Activated T-cell treated with anti-CD3 and anti-CD28 coated beads, Interleukin-2, amount 50 U/mL, for 4 hours (primary cell): ENCODE data around the gene CRYBB2. TPM values are rescaled to one million over a fixed set of nuclear protein-coding genes. Genes with fewer than 3 reads are reported as not detected.
"Not testable (repeated sequence)": the region's sequence is repeated elsewhere in the genome, so short reads cannot be mapped to it uniquely, and the experiment has no call there.

Experiments used
- ATAC-seq, 2 donors: fragments of 200-7000 bp; cut with Tn5 transposase; one replicate each; pipeline ENCODE4 v1.10.0; 2021
- DNase-seq: peaks from one replicate; pipeline ENCODE4 v3.0.0-alpha.2; 2020
- H3K27me3 Mint-ChIP-seq: one replicate; pipeline ENCODE4 v1.8.0; 2021; ENCODE audit warnings: low read depth, mixed read lengths
- H3K36me3 Mint-ChIP-seq: one replicate; pipeline ENCODE4 v1.8.0; 2022; ENCODE audit warnings: mixed read lengths; ENCODE audit not compliant: insufficient read depth
- H3K4me1 Mint-ChIP-seq: one replicate; pipeline ENCODE4 v1.8.0; 2021; ENCODE audit warnings: low read depth, mixed read lengths
- H3K4me3 Mint-ChIP-seq: one replicate; pipeline ENCODE4 v1.8.0; 2021; ENCODE audit warnings: mild to moderate bottlenecking, moderate library complexity, mixed read lengths
- H3K9me3 Mint-ChIP-seq: one replicate; pipeline ENCODE4 v1.8.0; 2021; ENCODE audit warnings: mixed read lengths
- total RNA-seq, 3 donors: library from RNA; stranded (reverse); gene quantifications; one replicate each; pipeline ENCODE4 v1.2.1, GENCODE V29; 2021

Gene CRYBB2
- total RNA-seq, 3 donors from 2014 or later: 0.58 TPM; not detected in 2

DNA sequence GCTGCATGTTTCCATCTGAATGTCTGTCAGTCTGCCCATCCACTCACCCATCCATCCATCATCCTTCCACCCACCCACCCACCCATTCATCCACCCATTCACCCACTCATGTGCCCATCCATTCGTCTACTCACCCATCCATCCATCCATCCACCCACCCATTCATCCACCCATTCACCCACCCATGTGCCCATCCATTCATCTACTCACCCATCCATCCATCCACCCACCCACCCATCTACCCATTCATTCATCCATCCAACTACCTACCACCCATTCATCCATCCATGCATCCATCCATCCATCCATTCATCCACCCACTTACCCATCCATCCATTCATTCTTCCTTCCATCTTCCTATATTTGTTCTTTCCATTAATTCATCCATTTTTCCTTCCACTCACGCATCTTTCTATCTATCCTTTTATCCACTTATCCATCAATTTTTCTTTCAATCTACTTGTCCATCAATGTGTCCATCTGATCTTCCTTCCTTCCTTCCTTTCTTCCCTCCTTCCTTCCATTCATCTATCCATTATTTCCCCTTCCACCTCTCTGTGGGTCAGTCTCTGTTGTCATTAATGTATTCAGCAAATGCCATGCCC lies 11.8 kb upstream of the CRYBB2 start:
- H3K36me3 Mint-ChIP-seq: no peaks in the 10 kb centered on the region
- no peaks in the 10 kb centered on the region for H3K4me1 Mint-ChIP-seq
- H3K9me3 Mint-ChIP-seq: no peaks in the 10 kb centered on the region
- no peaks in the 10 kb centered on the region for H3K27me3 Mint-ChIP-seq
- H3K4me3 Mint-ChIP-seq: no peak overlapping the region
- ATAC-seq (no peak), DNase-seq (no peak)

DNA sequence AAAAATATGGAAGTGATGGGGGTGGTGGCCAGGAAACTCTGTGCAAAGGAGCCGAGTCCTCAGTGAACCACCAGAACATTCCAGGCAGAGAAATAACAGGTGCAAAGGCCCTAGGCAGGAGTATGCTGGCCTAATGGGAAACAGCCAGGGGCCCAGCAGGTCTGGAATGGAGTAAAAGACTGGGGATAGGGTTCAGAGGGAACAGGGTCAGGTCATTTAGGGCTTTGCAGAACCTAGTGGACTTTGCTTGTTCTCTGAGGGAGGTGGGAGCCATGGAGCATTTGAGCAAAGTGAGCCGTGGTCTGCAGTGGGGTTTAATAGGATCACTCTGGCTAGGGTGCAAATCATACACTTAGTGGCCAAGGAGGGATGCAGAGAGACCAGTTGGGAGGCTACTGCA lies 11.1 kb upstream of the CRYBB2 start:
- H3K27me3 Mint-ChIP-seq: peaks cover 1% of the 10 kb centered on the region
- H3K4me1 Mint-ChIP-seq: no peaks in the 10 kb centered on the region
- H3K4me3 Mint-ChIP-seq: no peak overlapping the region
- H3K36me3 Mint-ChIP-seq: no peaks in the 10 kb centered on the region
- ATAC-seq (no peak), DNase-seq (no peak)
- no peaks in the 10 kb centered on the region for H3K9me3 Mint-ChIP-seq

DNA sequence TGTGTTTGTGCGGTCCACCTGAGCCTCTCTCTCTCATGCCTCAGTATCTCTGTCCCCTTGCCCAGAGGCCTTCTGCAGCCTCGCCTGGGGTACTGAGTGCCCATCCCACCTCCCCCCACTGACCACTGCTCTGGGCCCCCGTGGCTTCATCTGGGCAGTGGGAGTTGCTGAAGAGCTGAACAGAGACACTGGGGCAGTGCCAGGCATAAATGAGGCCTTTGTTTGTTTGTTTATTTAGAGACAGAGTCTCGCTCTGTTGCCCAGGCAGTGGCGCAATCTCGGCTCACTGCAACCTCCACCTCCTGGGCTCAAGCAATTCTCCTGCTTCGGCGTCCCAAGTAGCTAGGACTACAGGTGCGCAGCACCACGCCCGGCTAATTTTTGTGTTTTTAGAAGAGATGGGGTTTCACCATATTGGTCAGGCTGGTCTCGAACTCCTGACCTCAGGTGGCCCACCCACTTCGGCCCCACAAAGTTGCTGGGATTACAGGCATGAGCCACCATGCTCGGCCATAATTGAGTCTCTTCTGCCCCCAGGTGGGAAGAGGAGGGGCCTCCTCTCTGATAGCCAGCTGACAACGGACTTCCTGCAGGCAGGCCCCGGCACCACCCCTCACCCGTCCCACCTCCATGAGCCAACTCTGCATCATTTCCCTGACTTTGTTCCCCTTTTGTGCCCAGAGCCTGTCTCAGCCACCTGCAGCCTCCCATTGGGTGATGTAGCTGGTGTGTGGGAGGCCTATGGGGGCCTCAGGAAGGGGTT lies 10.5 kb upstream of the CRYBB2 start:
- H3K9me3 Mint-ChIP-seq: no peaks in the 10 kb centered on the region
- ATAC-seq: no peak
- H3K4me1 Mint-ChIP-seq: no peaks in the 10 kb centered on the region
- no peaks in the 10 kb centered on the region for H3K36me3 Mint-ChIP-seq
- no peak overlapping the region for H3K4me3 Mint-ChIP-seq
- H3K27me3 Mint-ChIP-seq: peaks cover 6% of the 10 kb centered on the region
- no peak for DNase-seq

DNA sequence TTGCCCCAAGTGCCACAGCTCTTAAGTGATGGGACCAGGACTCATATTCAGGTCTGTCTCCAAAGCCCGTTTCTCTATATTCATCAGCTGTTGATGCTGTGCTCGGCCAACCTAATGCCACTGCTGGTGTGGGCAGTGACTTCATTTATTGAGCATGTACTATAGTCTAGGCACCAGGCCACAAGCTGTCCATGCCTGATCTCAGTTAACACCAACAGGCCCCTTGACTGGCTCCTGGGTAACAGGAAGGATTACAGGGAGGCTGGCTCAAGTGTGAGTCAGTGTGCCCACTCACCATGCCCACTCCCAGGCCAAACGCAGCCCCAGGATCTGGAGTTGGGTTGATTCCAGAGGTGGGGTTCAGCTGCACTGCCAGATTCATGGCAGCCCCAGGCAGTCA lies 8.6 kb upstream of the CRYBB2 start:
- peaks cover 6% of the 10 kb centered on the region for H3K27me3 Mint-ChIP-seq
- no peak for ATAC-seq
- H3K9me3 Mint-ChIP-seq: peaks cover 4% of the 10 kb centered on the region
- no peak overlapping the region for H3K4me3 Mint-ChIP-seq
- no peak for DNase-seq
- H3K4me1 Mint-ChIP-seq: no peaks in the 10 kb centered on the region
- H3K36me3 Mint-ChIP-seq: no peaks in the 10 kb centered on the region

DNA sequence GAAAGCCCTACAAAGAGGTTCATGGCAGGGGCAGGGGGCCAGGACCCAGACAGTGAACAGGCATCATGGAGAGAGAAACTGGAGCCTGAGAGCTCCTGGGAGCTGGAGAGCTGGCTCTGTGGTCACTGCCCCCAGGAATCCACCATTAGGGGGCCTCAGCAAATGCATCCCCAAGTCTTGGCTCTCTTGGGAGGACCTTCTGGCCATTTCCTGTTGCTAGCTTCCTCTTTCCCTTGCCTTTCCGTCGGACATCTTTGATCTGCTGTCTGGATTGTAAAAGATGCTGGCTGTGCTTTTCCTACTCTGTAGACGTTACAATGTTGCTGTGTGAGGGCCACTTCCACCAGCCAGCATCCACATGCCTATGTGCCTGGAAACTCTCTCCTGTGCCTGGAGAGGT lies 7.1 kb upstream of the CRYBB2 start:
- H3K9me3 Mint-ChIP-seq: peaks cover 4% of the 10 kb centered on the region
- ATAC-seq: no peak
- peaks cover 6% of the 10 kb centered on the region for H3K27me3 Mint-ChIP-seq

DNA sequence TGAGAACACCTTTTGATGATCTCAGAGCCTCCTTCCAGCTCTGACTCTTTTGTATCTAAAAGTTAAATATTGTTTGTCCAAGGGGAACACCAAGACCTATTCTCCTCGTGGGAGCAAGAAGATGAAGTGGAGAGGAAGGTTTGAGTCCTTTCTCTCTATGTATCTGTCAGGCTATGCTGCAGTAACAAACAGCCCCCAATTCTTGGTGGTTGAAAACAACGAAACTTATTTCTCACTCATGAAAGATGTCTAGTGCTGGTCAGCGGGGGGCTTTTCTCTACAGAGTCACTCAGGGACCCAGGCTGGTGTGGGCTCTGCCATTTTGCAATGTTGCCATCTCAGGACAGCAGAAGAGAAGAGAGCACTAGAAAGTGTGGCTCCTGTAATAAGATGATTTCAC lies 6.2 kb upstream of the CRYBB2 start:
- DNase-seq: no peak
- H3K4me3 Mint-ChIP-seq: no peak overlapping the region
- no peak for ATAC-seq
- no peaks in the 10 kb centered on the region for H3K36me3 Mint-ChIP-seq
- H3K9me3 Mint-ChIP-seq: peaks cover 4% of the 10 kb centered on the region
- no peaks in the 10 kb centered on the region for H3K4me1 Mint-ChIP-seq
- peaks cover 12% of the 10 kb centered on the region for H3K27me3 Mint-ChIP-seq

More for the DNA sequence above, 7.1 kb upstream of the CRYBB2 start:
- no peaks in the 10 kb centered on the region for H3K4me1 Mint-ChIP-seq
- no peaks in the 10 kb centered on the region for H3K36me3 Mint-ChIP-seq
- no peak for DNase-seq
- no peak overlapping the region for H3K4me3 Mint-ChIP-seq

DNA sequence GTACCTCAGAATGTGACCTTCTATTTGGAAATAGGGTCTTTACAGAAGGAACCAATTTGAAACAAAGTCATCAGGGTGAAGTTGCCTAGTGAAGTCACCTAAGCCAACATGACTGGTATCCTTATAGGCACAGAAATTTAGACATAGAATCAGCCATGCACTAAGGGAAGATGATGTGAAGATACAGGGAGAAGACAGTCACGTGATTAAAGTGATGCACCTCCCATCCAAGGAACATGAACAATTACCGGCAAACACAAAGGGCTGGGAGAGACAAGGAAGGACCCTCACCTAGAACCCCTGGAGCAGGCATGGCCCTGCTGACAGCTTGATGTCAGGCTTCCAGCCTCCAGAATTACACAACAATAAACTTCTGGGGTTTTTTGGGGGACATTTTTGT lies 3.2 kb upstream of the CRYBB2 start:
- H3K4me3 Mint-ChIP-seq: no peak overlapping the region

DNA sequence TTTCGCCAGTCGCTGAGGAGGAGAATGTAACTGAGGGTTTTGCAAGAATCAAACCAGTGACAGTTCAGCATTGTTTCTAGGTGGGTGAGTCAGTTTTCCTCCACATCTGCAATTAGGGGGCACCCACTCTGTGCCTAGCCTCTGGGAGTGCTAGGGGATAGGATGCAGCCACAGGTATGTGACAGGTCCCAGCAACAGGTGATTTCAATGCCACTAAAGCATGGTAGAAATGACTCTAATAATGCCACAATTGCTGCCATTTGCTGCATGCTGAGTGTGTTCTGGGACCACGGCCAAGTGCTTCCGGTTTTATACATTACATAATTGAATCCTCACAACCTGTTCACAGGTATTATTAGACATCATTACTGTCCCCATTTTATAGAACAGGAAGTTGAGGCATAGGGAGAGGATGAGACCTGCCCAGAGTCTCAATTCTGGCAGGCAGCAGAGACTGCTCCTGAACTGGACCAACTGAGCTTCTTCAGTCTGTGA lies 556 bp downstream of the CRYBB2 start:
- Mint-ChIP-seq H3K9me3 (peaks cover 4% of the 10 kb centered on the region), H3K36me3 (no peaks in the 10 kb centered on the region), H3K4me3 (no peak overlapping the region), H3K4me1 (no peaks in the 10 kb centered on the region), H3K27me3 (peaks cover 20% of the 10 kb centered on the region)
- DNase-seq: no peak
- ATAC-seq: no peak

More for the DNA sequence above, 3.2 kb upstream of the CRYBB2 start:
- Mint-ChIP-seq H3K9me3 (peaks cover 4% of the 10 kb centered on the region), H3K36me3 (no peaks in the 10 kb centered on the region), H3K4me1 (no peaks in the 10 kb centered on the region), H3K27me3 (peaks cover 15% of the 10 kb centered on the region)
- ATAC-seq (no peak), DNase-seq (no peak)

DNA sequence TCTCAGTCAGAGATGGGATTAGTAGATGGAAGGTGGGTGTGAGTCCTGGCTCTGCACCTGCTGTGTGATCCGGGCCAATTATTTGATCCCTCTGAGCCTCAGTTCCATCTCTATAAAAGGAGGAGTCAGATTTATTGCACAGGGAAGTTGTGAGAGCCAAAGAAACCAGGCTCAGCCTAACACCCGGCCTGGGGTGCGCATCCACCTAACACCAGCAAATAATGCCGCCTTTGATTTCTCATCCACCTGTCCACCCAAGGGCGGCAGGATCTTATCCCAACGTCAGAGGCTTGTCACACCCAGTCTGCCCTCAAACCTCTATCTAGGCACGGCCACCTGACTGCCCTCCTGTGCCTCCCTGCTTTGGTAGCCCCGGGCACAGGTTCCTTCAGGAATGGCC lies 2.4 kb downstream of the CRYBB2 start:
- DNase-seq: no peak
- Mint-ChIP-seq H3K4me3 (no peak overlapping the region), H3K27me3 (peaks cover 20% of the 10 kb centered on the region), H3K4me1 (no peaks in the 10 kb centered on the region), H3K9me3 (no peaks in the 10 kb centered on the region), H3K36me3 (no peaks in the 10 kb centered on the region)
- no peak for ATAC-seq

DNA sequence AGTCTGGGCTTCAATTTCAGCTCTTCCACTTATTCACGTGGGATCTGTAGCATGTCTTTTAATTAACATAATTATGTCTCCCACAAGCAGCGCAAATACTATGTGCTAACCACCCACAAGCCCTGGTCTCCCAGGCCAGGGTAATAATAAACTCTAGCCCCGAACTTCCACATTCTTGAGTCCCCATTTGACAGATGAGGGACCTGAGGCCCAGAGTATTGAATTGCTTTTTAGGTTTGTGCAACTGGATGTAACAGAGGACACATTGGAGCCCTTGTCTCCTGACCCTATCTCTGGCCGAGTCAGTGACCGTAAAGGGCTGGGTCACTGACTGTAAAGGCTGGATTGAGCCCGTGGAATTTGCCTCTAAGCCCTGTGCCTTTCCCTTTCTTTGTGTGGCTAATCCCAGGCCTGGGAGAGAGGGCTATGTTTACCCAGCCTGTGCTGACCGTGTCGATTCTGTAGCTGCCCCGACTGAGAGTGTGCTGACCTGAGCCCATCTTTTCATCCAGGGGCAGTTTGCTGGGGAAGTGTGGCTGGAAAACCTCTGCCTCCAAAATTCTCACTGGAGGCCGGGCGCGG lies 3.9 kb downstream of the CRYBB2 start:
- ATAC-seq (no peak), DNase-seq (no peak)
- Mint-ChIP-seq H3K4me3 (no peak overlapping the region), H3K36me3 (no peaks in the 10 kb centered on the region), H3K4me1 (no peaks in the 10 kb centered on the region), H3K9me3 (no peaks in the 10 kb centered on the region), H3K27me3 (peaks cover 13% of the 10 kb centered on the region)

DNA sequence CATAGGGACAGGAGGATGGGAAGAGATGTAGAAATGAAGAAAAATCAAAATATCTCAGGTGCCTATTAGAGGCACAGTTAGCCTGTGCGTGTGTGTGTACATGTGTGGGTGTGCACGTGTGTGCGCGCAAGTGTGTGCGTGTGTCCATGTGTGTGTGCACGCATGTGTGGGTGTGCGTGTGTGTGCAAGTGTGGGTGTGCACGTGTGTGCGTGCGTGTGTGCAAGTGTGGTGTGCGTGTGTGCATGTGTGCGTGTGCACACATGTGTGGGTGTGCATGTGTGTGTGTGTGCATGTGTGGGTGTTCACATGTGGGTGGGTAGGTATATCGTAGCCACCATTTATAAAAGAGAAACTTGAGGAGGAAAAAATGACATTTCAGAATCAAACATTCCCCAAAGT lies 9.4 kb downstream of the CRYBB2 start:
- Mint-ChIP-seq H3K27me3 (peaks cover 26% of the 10 kb centered on the region), H3K4me3 (no peak overlapping the region), H3K36me3 (no peaks in the 10 kb centered on the region), H3K4me1 (no peaks in the 10 kb centered on the region), H3K9me3 (no peaks in the 10 kb centered on the region)
- no peak for ATAC-seq
- no peak for DNase-seq

DNA sequence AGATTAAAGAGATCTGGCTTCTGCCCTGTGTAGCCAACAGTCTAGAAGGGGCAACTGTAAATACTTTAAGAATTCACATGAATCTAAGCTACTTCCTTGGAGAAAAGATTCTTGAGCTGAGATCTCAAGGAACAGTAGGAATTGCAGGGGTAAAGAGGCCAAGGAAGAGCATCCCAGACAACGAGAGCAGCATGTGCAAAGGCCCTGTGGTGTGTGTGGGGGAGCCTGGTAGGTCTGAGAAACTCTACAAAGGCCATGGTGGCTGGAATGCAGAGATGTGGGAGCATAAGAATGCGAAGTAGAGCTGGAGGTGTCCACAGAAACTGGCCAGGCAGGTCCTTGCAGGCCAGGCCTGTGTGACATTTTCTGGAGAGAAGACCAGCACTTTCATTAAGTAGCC lies 11.3 kb downstream of the CRYBB2 start:
- peaks cover 37% of the 10 kb centered on the region for H3K27me3 Mint-ChIP-seq
- H3K36me3 Mint-ChIP-seq, H3K9me3 Mint-ChIP-seq, ATAC-seq, DNase-seq, H3K4me1 Mint-ChIP-seq, H3K4me3 Mint-ChIP-seq: not testable (repeated sequence)

DNA sequence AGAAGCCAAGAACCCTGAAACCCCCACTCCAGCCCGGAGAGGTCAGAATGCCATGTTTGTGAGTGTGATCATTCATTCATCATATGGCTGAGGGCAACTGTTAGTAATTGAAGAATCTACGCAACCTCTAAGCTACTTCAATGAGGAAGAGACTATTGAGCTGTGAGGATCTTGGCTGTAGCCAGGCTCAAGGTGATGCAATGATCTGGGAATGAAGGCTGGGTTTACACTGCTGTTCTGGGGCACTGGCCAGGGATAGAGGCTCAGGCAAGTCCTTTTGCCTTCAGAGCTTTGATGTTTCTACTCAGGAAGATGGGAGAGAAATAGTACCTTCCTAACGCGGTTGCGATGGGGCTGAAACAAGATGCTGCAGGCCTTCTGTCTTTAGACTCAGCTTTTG lies 12.9 kb downstream of the CRYBB2 start:
- H3K4me3 Mint-ChIP-seq: no peak overlapping the region
- peaks cover 4% of the 10 kb centered on the region for H3K4me1 Mint-ChIP-seq
- H3K36me3 Mint-ChIP-seq: no peaks in the 10 kb centered on the region
- ATAC-seq (no peak), DNase-seq (no peak)
- peaks cover 43% of the 10 kb centered on the region for H3K27me3 Mint-ChIP-seq
- no peaks in the 10 kb centered on the region for H3K9me3 Mint-ChIP-seq

DNA sequence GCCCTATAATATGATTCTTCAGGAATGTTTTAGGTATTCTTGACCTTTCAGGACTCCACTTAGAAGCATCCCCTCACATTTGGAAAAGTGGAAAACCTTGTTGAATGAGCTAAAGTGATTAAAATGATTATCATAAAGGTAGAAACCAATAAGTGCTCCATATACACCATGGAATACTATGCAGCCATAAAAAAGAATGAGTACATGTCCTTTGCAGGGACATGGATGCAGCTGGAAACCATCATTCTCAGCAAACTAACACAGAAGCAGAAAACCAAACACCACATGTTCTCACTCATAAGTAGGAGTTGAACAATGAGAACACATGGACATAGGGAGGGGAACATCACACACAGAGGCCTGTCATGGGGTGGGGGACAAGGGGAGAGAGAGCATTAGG lies 14.3 kb downstream of the CRYBB2 start:
- not testable (repeated sequence) for H3K4me1 Mint-ChIP-seq, H3K9me3 Mint-ChIP-seq, H3K36me3 Mint-ChIP-seq, ATAC-seq, H3K4me3 Mint-ChIP-seq, DNase-seq
- H3K27me3 Mint-ChIP-seq: peaks cover 43% of the 10 kb centered on the region
